Endodermal cell (in vitro differentiated cells): ENCODE results near the gene CA11. TPM values are rescaled to one million over a fixed set of nuclear protein-coding genes. Genes with fewer than 3 reads are reported as not detected.

Experiments
- DNase-seq: peaks from one replicate; pipeline ENCODE4 v3.0.0-alpha.2; 2017
- H3K27ac ChIP-seq: 2 replicates; pipeline ENCODE4 v1.5.1; 2013; ENCODE audit warnings: mild to moderate bottlenecking, low read depth, low read length, moderate library complexity
- H3K27me3 ChIP-seq: 2 replicates; pipeline ENCODE4 v1.6.1; 2013; ENCODE audit warnings: mild to moderate bottlenecking, low read length, moderate library complexity; ENCODE audit not compliant: insufficient read depth, control insufficient read depth, poor library complexity, severe bottlenecking
- H3K36me3 ChIP-seq: 2 replicates; pipeline ENCODE4 v1.7.0; 2013; ENCODE audit warnings: mild to moderate bottlenecking, low read length, moderate library complexity; ENCODE audit not compliant: control insufficient read depth, insufficient read depth
- H3K4me1 ChIP-seq: one replicate; pipeline ENCODE4 v1.7.0; 2013; ENCODE audit warnings: low read length; ENCODE audit not compliant: control insufficient read depth, insufficient read depth
- H3K4me3 ChIP-seq: 2 replicates; pipeline ENCODE4 v1.5.1; 2013; ENCODE audit warnings: mild to moderate bottlenecking, low read length, moderate library complexity
- H3K9ac ChIP-seq: 2 replicates; pipeline ENCODE4 v1.6.1; 2013; ENCODE audit warnings: mild to moderate bottlenecking, low read length, moderate library complexity; ENCODE audit not compliant: poor library complexity, severe bottlenecking; ENCODE audit errors: extremely low read depth
- H3K9me3 ChIP-seq: 2 replicates; pipeline ENCODE4 v1.6.1; 2013; ENCODE audit warnings: mild to moderate bottlenecking, low read length, moderate library complexity; ENCODE audit not compliant: control insufficient read depth
- H3K27ac Mint-ChIP-seq: 2 replicates; pipeline ENCODE4 v1.8.0; 2020; ENCODE audit warnings: mixed read lengths
- H3K27me3 Mint-ChIP-seq: 2 replicates; pipeline ENCODE4 v1.8.0; 2021; ENCODE audit warnings: mild to moderate bottlenecking, mixed read lengths; ENCODE audit not compliant: insufficient read depth
- H3K36me3 Mint-ChIP-seq: 2 replicates; pipeline ENCODE4 v1.8.0; 2020; ENCODE audit warnings: low read depth, mixed read lengths
- H3K4me1 Mint-ChIP-seq: 2 replicates; pipeline ENCODE4 v1.8.0; 2020; ENCODE audit warnings: mixed read lengths
- H3K4me3 Mint-ChIP-seq: 2 replicates; pipeline ENCODE4 v1.8.0; 2020; ENCODE audit warnings: mild to moderate bottlenecking, moderate library complexity, mixed read lengths
- H3K9me3 Mint-ChIP-seq: 2 replicates; pipeline ENCODE4 v1.8.0; 2020; ENCODE audit warnings: mild to moderate bottlenecking, mixed read lengths
- WGBS, 2 experiments: methylation state at CpG; one replicate each; pipeline versions ENCODE4 v1.1.5 to v1.1.7; 2013; ENCODE audit warnings: missing lambda C conversion rate in 2 of 2, mixed read lengths in 1 of 2; ENCODE audit not compliant: insufficient coverage in 1 of 2, insufficient read length in 1 of 2; 5-methylcytosine and 5-hydroxymethylcytosine counted together
- total RNA-seq, 2 donors: library from RNA; stranded (reverse); fragmentation: NEBNext Ultra II Directional in 1 of 2; extraction: Animal tissue kit (Norgen Biotek cat#: 25700) in 1 of 2; gene quantifications; 2 replicates in 1 of 2; 3 replicates in 1 of 2; pipeline ENCODE4 v1.2.1, GENCODE V29; 2021
- TF ChIP-seq, protein P1 (sequence below): fragments of 200-600 bp; sonication (generic); conservative IDR thresholded peaks from 2 replicates; pipeline ENCODE4 v1.5.0; 2021; ENCODE audit warnings: antibody characterized with exemption, mild to moderate bottlenecking

CA11 gene
- total RNA-seq, 2 donors from 2014 or later, result 75.0 to 82.6 TPM

DNA sequence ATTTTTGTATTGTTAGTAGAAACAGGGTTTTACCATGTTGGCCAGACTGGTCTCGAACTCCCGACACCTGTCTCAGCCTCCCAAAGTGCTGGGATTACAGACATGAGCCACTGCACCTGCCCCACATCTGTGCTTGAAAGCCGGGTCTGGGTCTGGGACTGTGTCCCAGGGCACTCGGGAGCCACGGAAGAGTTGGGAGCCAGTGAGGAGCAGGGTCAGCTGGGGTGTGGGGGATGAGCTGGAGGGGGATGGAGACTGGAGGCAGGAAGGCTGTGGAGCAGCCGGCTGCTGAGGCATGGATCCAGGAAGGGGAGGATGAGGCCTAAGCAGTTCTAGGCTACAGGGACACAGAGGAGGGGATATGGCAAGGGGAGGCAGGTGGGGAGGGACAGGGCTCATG is 50.2 kb downstream of the CA11 start:
- H3K27ac Mint-ChIP-seq, result no peak overlapping the region
- H3K27me3 Mint-ChIP-seq, result peaks cover 8% of the 10 kb centered on the region
- Histone ChIP-seq H3K36me3 (no peaks in the 10 kb centered on the region), H3K9me3 (no peaks in the 10 kb centered on the region), H3K9ac (no peak overlapping the region), H3K4me1 (no peaks in the 10 kb centered on the region), H3K4me3 (no peak overlapping the region), H3K27ac (no peak overlapping the region), H3K27me3 (no peaks in the 10 kb centered on the region)
- 89 to 94% methylated on average over 5 to 6 of the region's 6 CpGs for WGBS, 2 experiments
- H3K4me1 Mint-ChIP-seq, result peaks cover 4% of the 10 kb centered on the region
- H3K9me3 Mint-ChIP-seq, result no peaks in the 10 kb centered on the region
- H3K4me3 Mint-ChIP-seq, result no peak overlapping the region
- TF ChIP-seq, protein P1, sequence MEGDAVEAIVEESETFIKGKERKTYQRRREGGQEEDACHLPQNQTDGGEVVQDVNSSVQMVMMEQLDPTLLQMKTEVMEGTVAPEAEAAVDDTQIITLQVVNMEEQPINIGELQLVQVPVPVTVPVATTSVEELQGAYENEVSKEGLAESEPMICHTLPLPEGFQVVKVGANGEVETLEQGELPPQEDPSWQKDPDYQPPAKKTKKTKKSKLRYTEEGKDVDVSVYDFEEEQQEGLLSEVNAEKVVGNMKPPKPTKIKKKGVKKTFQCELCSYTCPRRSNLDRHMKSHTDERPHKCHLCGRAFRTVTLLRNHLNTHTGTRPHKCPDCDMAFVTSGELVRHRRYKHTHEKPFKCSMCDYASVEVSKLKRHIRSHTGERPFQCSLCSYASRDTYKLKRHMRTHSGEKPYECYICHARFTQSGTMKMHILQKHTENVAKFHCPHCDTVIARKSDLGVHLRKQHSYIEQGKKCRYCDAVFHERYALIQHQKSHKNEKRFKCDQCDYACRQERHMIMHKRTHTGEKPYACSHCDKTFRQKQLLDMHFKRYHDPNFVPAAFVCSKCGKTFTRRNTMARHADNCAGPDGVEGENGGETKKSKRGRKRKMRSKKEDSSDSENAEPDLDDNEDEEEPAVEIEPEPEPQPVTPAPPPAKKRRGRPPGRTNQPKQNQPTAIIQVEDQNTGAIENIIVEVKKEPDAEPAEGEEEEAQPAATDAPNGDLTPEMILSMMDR, result no peak
- H3K36me3 Mint-ChIP-seq, result no peaks in the 10 kb centered on the region
- no peak for DNase-seq

DNA sequence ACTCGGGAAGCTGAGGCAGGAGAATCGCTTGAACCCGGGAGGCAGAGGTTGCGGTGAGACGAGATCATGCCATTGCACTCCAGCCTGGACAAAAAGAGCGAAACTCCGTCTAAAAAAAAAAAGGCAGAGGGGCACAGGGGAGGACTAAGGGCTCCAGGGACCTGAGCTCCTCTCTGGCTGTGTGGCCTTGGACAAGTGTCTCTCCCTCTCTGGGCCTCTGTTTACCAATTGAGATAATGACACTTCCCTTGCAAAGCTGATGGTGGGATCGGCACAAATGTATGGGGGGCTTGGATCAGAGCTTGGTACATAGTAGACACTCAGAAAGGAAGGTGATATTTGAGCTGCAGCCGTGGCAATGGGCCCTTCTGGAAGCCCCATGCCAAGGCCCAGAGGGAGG is 50.8 kb downstream of the CA11 start:
- 84 to 89% methylated on average over 9 of the region's 9 CpGs for WGBS, 2 experiments
- no peak overlapping the region for H3K27ac Mint-ChIP-seq
- Histone ChIP-seq H3K9ac (no peak overlapping the region), H3K27ac (no peak overlapping the region), H3K36me3 (no peaks in the 10 kb centered on the region), H3K27me3 (no peaks in the 10 kb centered on the region), H3K4me3 (no peak overlapping the region), H3K9me3 (no peaks in the 10 kb centered on the region), H3K4me1 (no peaks in the 10 kb centered on the region)
- H3K4me1 Mint-ChIP-seq, result peaks cover 4% of the 10 kb centered on the region
- TF ChIP-seq, protein P1, result no peak
- no peaks in the 10 kb centered on the region for H3K9me3 Mint-ChIP-seq
- H3K4me3 Mint-ChIP-seq, result no peak overlapping the region
- peaks cover 11% of the 10 kb centered on the region for H3K27me3 Mint-ChIP-seq
- no peak for DNase-seq
- H3K36me3 Mint-ChIP-seq, result no peaks in the 10 kb centered on the region

DNA sequence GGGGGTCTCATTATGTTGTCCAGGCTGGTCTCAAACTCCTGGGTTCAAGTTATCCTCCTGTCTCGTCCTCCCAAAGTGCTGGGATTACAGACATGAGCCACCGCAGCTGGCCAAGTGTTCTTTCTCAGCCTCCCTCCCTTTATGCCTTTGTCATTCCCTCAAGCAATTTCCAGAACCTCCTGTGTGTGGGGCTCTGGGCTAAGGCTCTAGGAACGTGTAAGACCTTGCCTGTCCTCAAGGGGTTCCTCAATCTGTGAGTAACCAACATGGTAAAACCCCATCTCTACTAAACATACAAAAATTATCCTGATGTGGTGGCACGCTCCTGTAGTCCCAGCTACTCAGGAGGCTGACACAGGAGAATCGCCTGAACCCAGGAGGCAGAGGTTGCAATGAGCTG is 55.0 kb downstream of the CA11 start:
- Histone ChIP-seq H3K36me3 (no peaks in the 10 kb centered on the region), H3K4me1 (no peaks in the 10 kb centered on the region), H3K27ac (no peak overlapping the region), H3K27me3 (no peaks in the 10 kb centered on the region), H3K4me3 (no peak overlapping the region), H3K9ac (no peak overlapping the region), H3K9me3 (no peaks in the 10 kb centered on the region)
- Mint-ChIP-seq H3K4me1 (peaks cover 4% of the 10 kb centered on the region), H3K27ac (no peak overlapping the region), H3K4me3 (no peak overlapping the region), H3K36me3 (no peaks in the 10 kb centered on the region), H3K9me3 (no peaks in the 10 kb centered on the region), H3K27me3 (peaks cover 29% of the 10 kb centered on the region)
- 83 to 93% methylated on average over 5 of the region's 5 CpGs for WGBS, 2 experiments
- no peak for DNase-seq
- TF ChIP-seq, protein P1, result peak; percentile 49
